B cell (primary cell): ENCODE measurements around the gene TTLL5.

ENCODE experiments used
- EZH2 ChIP-seq: IDR thresholded peaks from 2 replicates; pipeline ENCODE4 v1.6.1; 2012; ENCODE audit warnings: borderline replicate concordance, low read depth, mild to moderate bottlenecking, moderate library complexity, low read length; ENCODE audit not compliant: insufficient read depth, poor library complexity, severe bottlenecking
- TF ChIP-seq, protein P1 (sequence below): fragments of 200-600 bp; IDR thresholded peaks from one replicate; pipeline ENCODE4 v1.8.0; 2022; ENCODE audit warnings: antibody characterized with exemption, mild to moderate bottlenecking

GRCh38 chr14:75888945-75889344 lies 227.9 kb downstream of the TTLL5 start:
- TF ChIP-seq, protein P1, sequence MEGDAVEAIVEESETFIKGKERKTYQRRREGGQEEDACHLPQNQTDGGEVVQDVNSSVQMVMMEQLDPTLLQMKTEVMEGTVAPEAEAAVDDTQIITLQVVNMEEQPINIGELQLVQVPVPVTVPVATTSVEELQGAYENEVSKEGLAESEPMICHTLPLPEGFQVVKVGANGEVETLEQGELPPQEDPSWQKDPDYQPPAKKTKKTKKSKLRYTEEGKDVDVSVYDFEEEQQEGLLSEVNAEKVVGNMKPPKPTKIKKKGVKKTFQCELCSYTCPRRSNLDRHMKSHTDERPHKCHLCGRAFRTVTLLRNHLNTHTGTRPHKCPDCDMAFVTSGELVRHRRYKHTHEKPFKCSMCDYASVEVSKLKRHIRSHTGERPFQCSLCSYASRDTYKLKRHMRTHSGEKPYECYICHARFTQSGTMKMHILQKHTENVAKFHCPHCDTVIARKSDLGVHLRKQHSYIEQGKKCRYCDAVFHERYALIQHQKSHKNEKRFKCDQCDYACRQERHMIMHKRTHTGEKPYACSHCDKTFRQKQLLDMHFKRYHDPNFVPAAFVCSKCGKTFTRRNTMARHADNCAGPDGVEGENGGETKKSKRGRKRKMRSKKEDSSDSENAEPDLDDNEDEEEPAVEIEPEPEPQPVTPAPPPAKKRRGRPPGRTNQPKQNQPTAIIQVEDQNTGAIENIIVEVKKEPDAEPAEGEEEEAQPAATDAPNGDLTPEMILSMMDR: no peak
- TF ChIP-seq EZH2: no peak
